Uterine smooth muscle cell (primary cell): ENCODE data around the gene RNF182. TPM values are rescaled to one million over a fixed set of nuclear protein-coding genes. Genes with fewer than 3 reads are reported as not detected.

Experiments used
- total RNA-seq: library from RNA; depleted of rRNA; stranded (reverse); fragments of >200 nt; gene quantifications from 2 replicates; pipeline ENCODE4 v1.2.3, GENCODE V29; 2014

RNF182 gene
- 1.1 and 1.8 TPM in 2 replicates for total RNA-seq

GRCh38 chr6:13924949-13925881 lies at the start of gene RNF182:
Gene RNF182 (plus strand): TSS chr6:13924952. CDS start chr6:13977120, 52,168 bp downstream.

Other genes with a start within 250 kb of the RNF182 start
- gene RANBP9, start 213.1 kb upstream of the RNF182 start, total RNA-seq = 31.1 and 33.7 TPM in 2 replicates
- gene MCUR1, start 110.4 kb upstream of the RNF182 start, total RNA-seq = 10.4 and 13.7 TPM in 2 replicates
- 1.2 TPM in 2 replicates for gene CD83, start 192.8 kb downstream of the RNF182 start, total RNA-seq